ENCODE results near the gene FGF12. TPM values are rescaled to one million over a fixed set of nuclear protein-coding genes. Genes with fewer than 3 reads are reported as not detected.

FGF12 gene
- polyA plus RNA-seq, 3 donors, result not detected

- no peak for TF ChIP-seq CTCF (IDR thresholded peaks at IDR 0.05)
- Mint-ChIP-seq H3K27ac (no peak overlapping the region), H3K9me3 (no peaks in the 10 kb centered on the region), H3K36me3 (no peaks in the 10 kb centered on the region), H3K4me1 (no peaks in the 10 kb centered on the region), H3K27me3 (ENCODE audit: low read depth in 3 of 3) (no peaks in the 10 kb centered on the region), H3K4me3 (no peak overlapping the region)
- no peaks in the 10 kb centered on the region for H4K20me1 ChIP-seq (ENCODE audit: insufficient read depth, low read length)
- no peaks in the 10 kb centered on the region for H3K36me3 ChIP-seq (replicated peaks in 1 of 2; ENCODE audit: control insufficient read depth in 1 of 2, insufficient read depth in 2 of 2, low read length in 2 of 2)
- no peaks in the 10 kb centered on the region for H3K9me3 ChIP-seq (replicated peaks in 1 of 2; ENCODE audit: control insufficient read depth in 1 of 2, insufficient read depth in 1 of 2, low read length in 2 of 2)
- WGBS (ENCODE audit: insufficient coverage), result 86% methylated on average over 2 of the region's 2 CpGs
- H3K4me2 ChIP-seq (replicated peaks; ENCODE audit: extremely low read depth, low read length, poor library complexity, severe bottlenecking), result no peak overlapping the region
- intact Hi-C loops (cut with micrococcal nuclease), result no loop called here
- no peaks in the 10 kb centered on the region for H3K4me1 ChIP-seq (ENCODE audit: control insufficient read depth in 1 of 2, insufficient read depth in 2 of 2, low read length in 2 of 2)
- no peaks in the 10 kb centered on the region for H3K27me3 ChIP-seq (ENCODE audit: control insufficient read depth in 2 of 2, insufficient read depth in 2 of 2, low read length in 2 of 2)
- H3K9ac ChIP-seq (ENCODE audit: insufficient read depth, low read length, poor library complexity, severe bottlenecking), result no peak overlapping the region
- no peak overlapping the region for H3K4me3 ChIP-seq (replicated peaks in 1 of 3; ENCODE audit: low read depth in 2 of 3, low read length in 3 of 3)
- no peak overlapping the region for H3K27ac ChIP-seq (ENCODE audit: low read depth in 1 of 2, low read length in 2 of 2)
- no peak for DNase-seq
- no peaks in the 10 kb centered on the region for H3K79me2 ChIP-seq (ENCODE audit: insufficient read depth, low read length)
- H2AFZ ChIP-seq (ENCODE audit: insufficient read depth, low read depth, low read length, poor library complexity, severe bottlenecking), result no peak overlapping the region
Observed at GRCh38 chr3:192371870-192372400, 355.4 kb downstream of the FGF12 start.

GRCh38 chr3:192367616-192368015 is 359.7 kb downstream of the FGF12 start:
- no peak for DNase-seq
- Histone ChIP-seq H3K4me2 (replicated peaks; ENCODE audit: extremely low read depth, low read length, poor library complexity, severe bottlenecking) (no peak overlapping the region), H3K9me3 (replicated peaks in 1 of 2; ENCODE audit: control insufficient read depth in 1 of 2, insufficient read depth in 1 of 2, low read length in 2 of 2) (no peaks in the 10 kb centered on the region), H3K4me1 (ENCODE audit: control insufficient read depth in 1 of 2, insufficient read depth in 2 of 2, low read length in 2 of 2) (no peaks in the 10 kb centered on the region), H3K27ac (ENCODE audit: low read depth in 1 of 2, low read length in 2 of 2) (no peak overlapping the region), H2AFZ (ENCODE audit: insufficient read depth, low read depth, low read length, poor library complexity, severe bottlenecking) (no peak overlapping the region), H3K36me3 (replicated peaks in 1 of 2; ENCODE audit: control insufficient read depth in 1 of 2, insufficient read depth in 2 of 2, low read length in 2 of 2) (no peaks in the 10 kb centered on the region), H4K20me1 (ENCODE audit: insufficient read depth, low read length) (no peaks in the 10 kb centered on the region), H3K27me3 (ENCODE audit: control insufficient read depth in 2 of 2, insufficient read depth in 2 of 2, low read length in 2 of 2) (no peaks in the 10 kb centered on the region), H3K79me2 (ENCODE audit: insufficient read depth, low read length) (no peaks in the 10 kb centered on the region), H3K4me3 (replicated peaks in 1 of 3; ENCODE audit: low read depth in 2 of 3, low read length in 3 of 3) (no peak overlapping the region), H3K9ac (ENCODE audit: insufficient read depth, low read length, poor library complexity, severe bottlenecking) (no peak overlapping the region)
- Mint-ChIP-seq H3K4me3 (no peak overlapping the region), H3K36me3 (no peaks in the 10 kb centered on the region), H3K27me3 (ENCODE audit: low read depth in 3 of 3) (peaks cover 0 to 2% (median 0%) of the 10 kb centered on the region in 3 donors), H3K4me1 (no peaks in the 10 kb centered on the region), H3K27ac (no peak overlapping the region), H3K9me3 (peaks cover 0 to 2% (median 0%) of the 10 kb centered on the region in 7 donors)
- WGBS (ENCODE audit: insufficient coverage), result no CpG with 5 or more reads among the region's 5 CpGs
- no peak for TF ChIP-seq CTCF (IDR thresholded peaks at IDR 0.05)
- intact Hi-C loops (cut with micrococcal nuclease), result no loop called here

Data from CD14-positive monocyte (primary cell).